ENCODE measurements around the gene FSIP1. TPM values are rescaled to one million over a fixed set of nuclear protein-coding genes. Genes with fewer than 3 reads are reported as not detected.

The FSIP1 gene
- total RNA-seq, 2 experiments from 2014 or later = 0.22 to 0.34 TPM

- CTCF ChIA-PET = no interaction called here
- ATAC-seq (ENCODE audit: poor library complexity) = no peak
- intact Hi-C loops (cut with DNase I, micrococcal nuclease) = no loop called here
- H3K36me3 ChIP-seq (ENCODE audit: insufficient read depth, low read length) = no peaks in the 10 kb centered on the region
- TF ChIP-seq, protein P1, sequence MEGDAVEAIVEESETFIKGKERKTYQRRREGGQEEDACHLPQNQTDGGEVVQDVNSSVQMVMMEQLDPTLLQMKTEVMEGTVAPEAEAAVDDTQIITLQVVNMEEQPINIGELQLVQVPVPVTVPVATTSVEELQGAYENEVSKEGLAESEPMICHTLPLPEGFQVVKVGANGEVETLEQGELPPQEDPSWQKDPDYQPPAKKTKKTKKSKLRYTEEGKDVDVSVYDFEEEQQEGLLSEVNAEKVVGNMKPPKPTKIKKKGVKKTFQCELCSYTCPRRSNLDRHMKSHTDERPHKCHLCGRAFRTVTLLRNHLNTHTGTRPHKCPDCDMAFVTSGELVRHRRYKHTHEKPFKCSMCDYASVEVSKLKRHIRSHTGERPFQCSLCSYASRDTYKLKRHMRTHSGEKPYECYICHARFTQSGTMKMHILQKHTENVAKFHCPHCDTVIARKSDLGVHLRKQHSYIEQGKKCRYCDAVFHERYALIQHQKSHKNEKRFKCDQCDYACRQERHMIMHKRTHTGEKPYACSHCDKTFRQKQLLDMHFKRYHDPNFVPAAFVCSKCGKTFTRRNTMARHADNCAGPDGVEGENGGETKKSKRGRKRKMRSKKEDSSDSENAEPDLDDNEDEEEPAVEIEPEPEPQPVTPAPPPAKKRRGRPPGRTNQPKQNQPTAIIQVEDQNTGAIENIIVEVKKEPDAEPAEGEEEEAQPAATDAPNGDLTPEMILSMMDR (IDR thresholded peaks at IDR 0.05) = no peak
- H3K9me3 ChIP-seq (ENCODE audit: control insufficient read depth in 1 of 2, insufficient read depth in 1 of 2, low read length in 2 of 2) = peaks cover 20 to 22% of the 10 kb centered on the region in 2 experiments
- POLR2A ChIA-PET = interaction anchor here (1.4 kb wide), 1 partner anchor 15 kb away, joined by 3 read pairs; no protein-coding TSS in a partner anchor
- DNase-seq = no peak
- no peaks in the 10 kb centered on the region for H3K4me1 ChIP-seq (ENCODE audit: insufficient read depth, low read length)
- Mint-ChIP-seq H3K27me3 (peaks cover 4% of the 10 kb centered on the region), H3K27ac (no peak overlapping the region), H3K36me3 (ENCODE audit: low read depth) (peaks cover 9% of the 10 kb centered on the region), H3K4me3 (no peak overlapping the region), H3K4me1 (ENCODE audit: low read depth) (no peaks in the 10 kb centered on the region), H3K9me3 (peaks cover 22% of the 10 kb centered on the region)
- no peaks in the 10 kb centered on the region for H3K27me3 ChIP-seq (ENCODE audit: control insufficient read depth in 1 of 2, insufficient read depth in 2 of 2, low read length in 2 of 2)
- H3K4me3 ChIP-seq (ENCODE audit: low read length) = no peak overlapping the region
- H3K27ac ChIP-seq (ENCODE audit: low read depth in 1 of 2, low read length in 2 of 2) = no peak overlapping the region
These were observed 172.0 kb downstream of the FSIP1 start for GRCh38 chr15:39610665-39611064.

GRCh38 chr15:39609166-39609916 is 173.3 kb downstream of the FSIP1 start:
- CTCF ChIA-PET = no interaction called here

GRCh38 chr15:39608185-39609139 is 174.2 kb downstream of the FSIP1 start:
- DNase-seq (no peak), ATAC-seq (ENCODE audit: poor library complexity) (no peak)
- H3K4me1 Mint-ChIP-seq (ENCODE audit: low read depth) = no peaks in the 10 kb centered on the region
- no peak overlapping the region for H3K4me3 ChIP-seq (ENCODE audit: low read length)
- H3K9me3 Mint-ChIP-seq = peaks cover 14% of the 10 kb centered on the region
- H3K27me3 ChIP-seq (ENCODE audit: control insufficient read depth in 1 of 2, insufficient read depth in 2 of 2, low read length in 2 of 2) = no peaks in the 10 kb centered on the region
- ChIA-PET CTCF (interaction anchor here (1.0 kb wide), 1 partner anchor 114 kb away, joined by 3 read pairs; no protein-coding TSS in a partner anchor), POLR2A (no interaction called here)
- no peak overlapping the region for H3K27ac ChIP-seq (ENCODE audit: low read depth in 1 of 2, low read length in 2 of 2)
- H3K36me3 ChIP-seq (ENCODE audit: insufficient read depth, low read length) = no peaks in the 10 kb centered on the region
- intact Hi-C loops (cut with DNase I, micrococcal nuclease) = no loop called here
- no peaks in the 10 kb centered on the region for H3K4me1 ChIP-seq (ENCODE audit: insufficient read depth, low read length)
- peaks cover 4% of the 10 kb centered on the region for H3K27me3 Mint-ChIP-seq
- H3K9me3 ChIP-seq (ENCODE audit: control insufficient read depth in 1 of 2, insufficient read depth in 1 of 2, low read length in 2 of 2) = peaks cover 17 to 22% of the 10 kb centered on the region in 2 experiments
- no peak overlapping the region for H3K4me3 Mint-ChIP-seq
- H3K36me3 Mint-ChIP-seq (ENCODE audit: low read depth) = peaks cover 9% of the 10 kb centered on the region
- TF ChIP-seq, protein P1 (IDR thresholded peaks at IDR 0.05) = no peak
- H3K27ac Mint-ChIP-seq = no peak overlapping the region

More at GRCh38 chr15:39609166-39609916, 173.3 kb downstream of the FSIP1 start:
- Mint-ChIP-seq H3K27ac (no peak overlapping the region), H3K36me3 (ENCODE audit: low read depth) (peaks cover 9% of the 10 kb centered on the region), H3K4me1 (ENCODE audit: low read depth) (no peaks in the 10 kb centered on the region), H3K4me3 (no peak overlapping the region), H3K9me3 (peaks cover 20% of the 10 kb centered on the region), H3K27me3 (peaks cover 4% of the 10 kb centered on the region)
- no peak overlapping the region for H3K4me3 ChIP-seq (ENCODE audit: low read length)
- ATAC-seq (ENCODE audit: poor library complexity) = no peak
- H3K36me3 ChIP-seq (ENCODE audit: insufficient read depth, low read length) = no peaks in the 10 kb centered on the region
- TF ChIP-seq, protein P1 (IDR thresholded peaks at IDR 0.05) = no peak
- DNase-seq = no peak
- H3K4me1 ChIP-seq (ENCODE audit: insufficient read depth, low read length) = no peaks in the 10 kb centered on the region
- peaks cover 18 to 22% of the 10 kb centered on the region in 2 experiments for H3K9me3 ChIP-seq (ENCODE audit: control insufficient read depth in 1 of 2, insufficient read depth in 1 of 2, low read length in 2 of 2)
- intact Hi-C loops (cut with DNase I, micrococcal nuclease) = no loop called here
- POLR2A ChIA-PET = no interaction called here
- no peak overlapping the region for H3K27ac ChIP-seq (ENCODE audit: low read depth in 1 of 2, low read length in 2 of 2)
- H3K27me3 ChIP-seq (ENCODE audit: control insufficient read depth in 1 of 2, insufficient read depth in 2 of 2, low read length in 2 of 2) = no peaks in the 10 kb centered on the region

All from CD4-positive, alpha-beta T cell (primary cell).